IPS-20b (cell line): ENCODE results near the gene SYT11.
"Not testable (repeated sequence)": the region's sequence is repeated elsewhere in the genome, so short reads cannot be mapped to it uniquely, and the experiment has no call there.

ENCODE experiments used
- H3K27ac ChIP-seq: one replicate; pipeline ENCODE4 v1.5.1; 2013; ENCODE audit warnings: low read length
- H3K27me3 ChIP-seq: 2 replicates; pipeline ENCODE4 v1.6.1; 2013; ENCODE audit warnings: mild to moderate bottlenecking, low read length, inconsistent platforms; ENCODE audit not compliant: insufficient read depth
- H3K36me3 ChIP-seq: 2 replicates; pipeline ENCODE4 v1.6.1; 2013; ENCODE audit warnings: low read depth, mild to moderate bottlenecking, inconsistent platforms, low read length, moderate library complexity; ENCODE audit not compliant: insufficient read depth
- H3K4me1 ChIP-seq: 2 replicates; pipeline ENCODE4 v1.6.1; 2013; ENCODE audit warnings: mild to moderate bottlenecking, control low read depth, inconsistent platforms, low read length, moderate library complexity; ENCODE audit not compliant: insufficient read depth
- H3K4me3 ChIP-seq: 2 replicates; pipeline ENCODE4 v1.5.1; 2013; ENCODE audit warnings: mild to moderate bottlenecking, low read length, inconsistent platforms
- H3K9ac ChIP-seq: 2 replicates; pipeline ENCODE4 v1.6.1; 2013; ENCODE audit warnings: low read depth, mild to moderate bottlenecking, inconsistent platforms, low read length, moderate library complexity
- H3K9me3 ChIP-seq: 2 replicates; pipeline ENCODE4 v1.6.1; 2013; ENCODE audit warnings: mild to moderate bottlenecking, low read depth, low read length, inconsistent platforms; ENCODE audit not compliant: insufficient read depth

SYT11 gene

GRCh38 chr1:155910621-155911121, 51.3 kb downstream of the SYT11 start:
- Histone ChIP-seq H3K4me3 (peak overlapping the region; percentile 84), H3K9ac (peak overlapping the region; percentile 69), H3K27me3 (no peaks in the 10 kb centered on the region), H3K4me1 (peaks cover 3% of the 10 kb centered on the region; the same call in 1 of the 2 replicates), H3K9me3 (no peaks in the 10 kb centered on the region), H3K36me3 (peaks cover 74% of the 10 kb centered on the region), H3K27ac (no peak overlapping the region)

DNA sequence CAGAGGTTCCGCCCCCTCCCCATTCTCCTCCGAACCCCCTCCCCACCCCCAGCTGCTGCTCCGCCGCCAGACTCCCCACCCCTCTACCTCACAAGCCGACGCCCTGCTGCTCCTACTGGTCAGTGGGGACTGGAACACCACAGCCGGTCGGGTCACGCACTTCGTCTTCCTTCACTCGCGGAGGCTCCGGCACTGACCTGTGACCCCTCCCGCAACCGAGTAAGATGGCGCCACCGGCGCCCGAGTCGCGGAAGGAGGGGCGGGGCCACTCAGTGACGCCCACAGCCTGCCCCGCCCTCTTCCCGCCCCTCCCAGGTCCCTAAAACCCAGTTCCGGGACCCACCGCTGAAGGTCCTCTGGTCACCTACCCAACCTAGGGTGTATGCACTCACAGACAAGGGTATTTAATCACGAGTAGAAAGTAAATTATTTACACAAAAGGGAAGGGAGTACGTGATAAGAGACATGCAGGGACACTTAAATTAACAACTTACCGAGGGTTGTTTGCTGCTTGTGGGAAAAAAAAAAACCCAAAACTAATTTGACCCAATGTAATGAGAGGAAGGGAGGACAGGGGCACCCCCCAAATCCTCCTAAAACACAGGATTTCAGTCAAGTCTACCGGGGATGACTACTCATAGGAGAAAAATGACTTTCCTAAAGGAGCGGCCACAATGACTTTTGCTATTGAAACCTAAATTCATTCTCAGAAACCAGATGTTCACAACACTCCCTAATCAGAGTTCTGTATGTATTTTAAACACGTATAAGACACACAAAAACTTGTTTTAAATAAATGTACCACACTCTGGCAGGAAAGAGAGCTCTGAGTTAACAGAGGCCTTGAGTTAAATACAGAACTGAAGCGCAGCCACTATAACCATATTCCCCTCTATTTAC, 52.0 kb downstream of the SYT11 start, which contains the start of gene RIT1:
Gene RIT1 (minus strand): TSS at position 194 of the 900 bp plus-strand sequence. CDS start 588 bp downstream, outside the sequence.
- Histone ChIP-seq H3K9ac (peak within 1 kb of the TSS; percentile 69), H3K27me3 (no peaks in the 10 kb centered on the region), H3K4me3 (peak within 1 kb of the TSS; percentile 84), H3K9me3 (no peaks in the 10 kb centered on the region), H3K27ac (no peak within 1 kb of the TSS), H3K36me3 (peaks cover 75% of the 10 kb centered on the region), H3K4me1 (peaks cover 3% of the 10 kb centered on the region; the same call in 1 of the 2 replicates)

DNA sequence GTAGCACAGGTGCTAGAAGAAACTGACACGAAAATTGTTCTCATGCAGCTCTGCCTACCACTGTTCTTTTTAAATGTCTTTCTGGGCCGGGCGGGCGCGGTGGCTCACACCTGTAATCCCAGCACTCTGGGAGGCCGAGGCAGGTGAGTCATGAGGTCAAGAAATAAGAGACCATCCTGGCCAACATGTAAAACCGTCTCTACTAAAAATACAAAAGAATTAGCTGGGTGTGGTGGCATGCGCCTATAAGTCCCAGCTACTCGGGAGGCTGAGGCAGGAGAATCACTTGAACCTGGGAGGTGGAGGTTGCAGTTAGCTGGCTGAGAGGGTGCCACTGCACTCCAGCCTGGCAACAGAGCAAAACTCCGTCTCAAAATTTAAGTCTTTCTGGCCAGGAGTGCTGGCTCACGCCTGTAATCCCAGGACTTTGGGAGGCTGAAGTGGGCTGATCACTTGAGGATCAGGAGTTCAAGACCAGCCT, 52.7 kb downstream of the SYT11 start:
- Histone ChIP-seq H3K4me1 (peaks cover 3% of the 10 kb centered on the region; the same call in 1 of the 2 replicates), H3K4me3 (peak overlapping the region; percentile 84; the same call in 1 of the 2 replicates), H3K9me3 (no peaks in the 10 kb centered on the region), H3K27me3 (no peaks in the 10 kb centered on the region), H3K36me3 (peaks cover 76% of the 10 kb centered on the region), H3K9ac (no peak overlapping the region), H3K27ac (no peak overlapping the region)

DNA sequence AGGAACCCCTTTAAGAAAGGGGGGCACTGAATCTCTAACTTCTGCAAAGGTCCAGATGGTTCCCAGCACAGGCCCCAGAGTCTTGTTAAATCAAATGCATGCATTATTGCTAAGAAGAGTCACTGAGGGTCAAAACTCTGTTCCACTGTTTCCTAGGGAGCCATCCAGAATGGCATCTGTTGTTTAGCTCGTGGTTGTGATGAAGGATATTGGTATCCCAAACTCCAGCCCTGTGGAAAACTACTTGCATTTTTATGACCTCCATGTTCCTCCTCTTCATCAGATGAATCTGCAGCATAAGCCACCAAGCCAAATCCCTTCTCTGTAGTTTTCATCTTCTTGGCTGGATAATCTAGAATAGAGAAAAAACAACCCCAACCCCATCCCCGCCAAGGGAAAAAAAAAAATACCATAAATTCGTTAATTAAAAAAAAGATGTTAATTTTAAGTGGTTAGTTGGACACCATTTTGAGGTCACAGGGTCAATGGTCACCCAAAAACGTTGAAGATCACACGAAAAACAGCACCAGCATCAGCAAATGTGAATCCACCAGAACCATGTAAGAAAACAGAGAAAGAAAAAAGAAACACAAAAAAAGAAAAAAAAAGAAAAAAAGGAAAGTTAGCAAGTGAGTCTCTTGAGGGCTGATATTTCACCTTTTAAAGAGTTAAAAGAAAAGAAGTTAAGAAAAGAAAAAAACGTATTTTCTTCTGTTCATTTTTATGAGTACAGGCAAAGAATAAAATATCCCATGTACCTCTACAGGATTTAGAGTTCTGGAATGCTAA, 54.8 kb downstream of the SYT11 start:
- Histone ChIP-seq H3K27ac (no peak overlapping the region), H3K36me3 (peaks cover 81% of the 10 kb centered on the region), H3K27me3 (no peaks in the 10 kb centered on the region), H3K9ac (no peak overlapping the region), H3K4me1 (peaks cover 3% of the 10 kb centered on the region; the same call in 1 of the 2 replicates), H3K9me3 (no peaks in the 10 kb centered on the region), H3K4me3 (no peak overlapping the region)

DNA sequence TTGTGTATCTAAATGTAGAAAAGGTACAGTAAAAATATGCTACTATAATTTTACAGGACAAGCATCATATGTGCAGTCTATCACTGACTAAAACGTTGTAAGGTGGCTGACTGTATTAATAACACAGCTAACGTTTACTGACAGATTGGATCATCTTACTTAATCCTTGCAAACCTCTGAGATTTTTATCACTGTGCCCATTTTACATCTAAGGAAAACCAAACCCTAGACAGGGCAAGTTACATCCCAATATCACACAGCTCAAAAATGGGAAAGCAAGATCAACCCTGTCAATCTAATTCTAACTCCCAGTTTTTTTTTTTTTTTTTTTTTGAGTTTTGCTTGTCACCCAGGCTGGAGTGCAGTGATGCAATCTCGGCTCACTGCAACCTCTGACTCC, 59.3 kb downstream of the SYT11 start:
- no peak overlapping the region for H3K27ac ChIP-seq
- H3K9me3 ChIP-seq: no peaks in the 10 kb centered on the region
- H3K36me3 ChIP-seq: peaks cover 98% of the 10 kb centered on the region
- no peaks in the 10 kb centered on the region for H3K27me3 ChIP-seq
- no peaks in the 10 kb centered on the region for H3K4me1 ChIP-seq
- no peak overlapping the region for H3K4me3 ChIP-seq
- no peak overlapping the region for H3K9ac ChIP-seq

DNA sequence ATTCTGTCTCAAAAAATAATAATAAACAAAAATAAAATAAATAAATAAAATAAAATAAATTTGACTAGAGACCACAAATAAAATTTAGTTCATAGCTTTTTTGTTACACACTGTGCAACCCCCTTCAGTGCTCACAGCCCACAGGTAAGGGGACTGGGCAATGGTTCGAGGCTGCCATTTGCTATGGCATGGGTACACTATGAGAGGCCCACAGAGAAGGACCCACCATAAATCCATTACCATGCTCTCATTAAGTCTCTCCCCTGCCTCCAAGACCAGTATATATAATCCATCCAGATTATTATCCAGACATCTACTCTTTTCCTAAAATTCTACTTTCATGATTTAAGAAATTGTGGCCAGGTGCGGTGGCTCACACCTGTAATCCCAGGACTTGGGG, 60.4 kb downstream of the SYT11 start:
- peaks cover 98% of the 10 kb centered on the region for H3K36me3 ChIP-seq
- H3K4me3 ChIP-seq: no peak overlapping the region
- no peaks in the 10 kb centered on the region for H3K4me1 ChIP-seq
- no peaks in the 10 kb centered on the region for H3K27me3 ChIP-seq
- no peak overlapping the region for H3K27ac ChIP-seq
- no peaks in the 10 kb centered on the region for H3K9me3 ChIP-seq
- H3K9ac ChIP-seq: no peak overlapping the region

DNA sequence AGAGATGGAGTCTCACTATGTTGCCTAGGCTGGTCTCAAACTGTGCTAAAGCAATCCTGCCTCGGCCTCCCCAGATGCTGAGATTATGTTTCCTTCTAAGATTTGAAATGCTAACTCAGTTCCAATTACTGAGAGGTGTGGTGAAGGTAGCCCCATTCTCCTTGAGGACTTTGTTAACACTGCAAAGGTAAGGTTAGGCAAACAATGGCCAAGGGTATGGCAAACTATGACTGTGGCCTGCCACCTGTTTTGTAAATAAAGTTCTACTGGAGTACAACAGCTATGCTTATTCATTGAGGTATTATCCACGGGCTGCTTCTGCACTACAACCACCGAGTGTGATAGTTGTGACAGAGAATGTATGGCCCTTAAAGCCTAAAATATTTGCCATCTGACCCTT, 61.4 kb downstream of the SYT11 start:
- Histone ChIP-seq H3K4me1 (no peaks in the 10 kb centered on the region), H3K27me3 (no peaks in the 10 kb centered on the region), H3K9me3 (no peaks in the 10 kb centered on the region), H3K36me3 (peaks cover 98% of the 10 kb centered on the region), H3K27ac (no peak overlapping the region), H3K4me3 (no peak overlapping the region), H3K9ac (no peak overlapping the region)

DNA sequence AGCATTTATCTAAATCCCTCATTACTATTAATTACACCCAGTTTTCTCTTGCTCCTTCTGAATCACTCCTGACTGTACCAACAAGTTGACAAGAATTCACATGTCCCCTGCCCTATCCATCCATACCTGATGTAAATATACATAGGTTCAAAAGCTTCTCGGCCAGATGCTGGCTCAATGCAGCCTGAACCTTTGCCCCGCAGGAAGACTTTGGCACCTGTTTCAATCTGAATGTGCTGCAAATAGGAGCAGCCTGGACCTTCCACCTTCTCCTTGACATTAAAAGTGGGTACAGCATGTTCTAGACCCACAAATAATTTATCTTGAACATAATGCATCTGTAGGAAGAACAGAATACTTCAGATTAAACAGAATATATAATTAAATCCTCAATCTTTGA, 66.1 kb downstream of the SYT11 start:
- no peaks in the 10 kb centered on the region for H3K9me3 ChIP-seq
- H3K27me3 ChIP-seq: no peaks in the 10 kb centered on the region
- no peak overlapping the region for H3K27ac ChIP-seq
- no peaks in the 10 kb centered on the region for H3K4me1 ChIP-seq
- no peak overlapping the region for H3K9ac ChIP-seq
- H3K36me3 ChIP-seq: peaks cover 100% of the 10 kb centered on the region
- H3K4me3 ChIP-seq: no peak overlapping the region

- no peak overlapping the region for H3K9ac ChIP-seq
- peaks cover 97% of the 10 kb centered on the region for H3K36me3 ChIP-seq
- H3K27ac ChIP-seq: no peak overlapping the region
- peaks cover 5% of the 10 kb centered on the region; the same call in 1 of the 2 replicates for H3K4me1 ChIP-seq
- no peak overlapping the region for H3K4me3 ChIP-seq
- no peaks in the 10 kb centered on the region for H3K27me3 ChIP-seq
- no peaks in the 10 kb centered on the region for H3K9me3 ChIP-seq
These were observed 69.7 kb downstream of the SYT11 start for GRCh38 chr1:155929057-155929456.

GRCh38 chr1:155930725-155931124, 71.4 kb downstream of the SYT11 start:
- not testable (repeated sequence) for H3K9ac ChIP-seq, H3K27me3 ChIP-seq, H3K4me1 ChIP-seq, H3K4me3 ChIP-seq, H3K27ac ChIP-seq, H3K9me3 ChIP-seq
- peaks cover 80% of the 10 kb centered on the region for H3K36me3 ChIP-seq

GRCh38 chr1:155931332-155932038, 72.1 kb downstream of the SYT11 start:
- Histone ChIP-seq H3K27ac (no peak overlapping the region), H3K27me3 (no peaks in the 10 kb centered on the region), H3K9ac (peak overlapping the region; percentile 33), H3K9me3 (no peaks in the 10 kb centered on the region), H3K4me1 (peaks cover 5% of the 10 kb centered on the region; the same call in 1 of the 2 replicates), H3K4me3 (peak overlapping the region; percentile 42; the same call in 1 of the 2 replicates), H3K36me3 (peaks cover 72% of the 10 kb centered on the region)
